OCI-LY1 (cell line): Measurements from ENCODE around the gene CYB561A3.

Experiments used
- H2AFZ ChIP-seq: fragments of 200-600 bp; sonication (generic), shearing (Covaris generic); 2 replicates; pipeline ENCODE4 v1.6.0; 2014; ENCODE audit warnings: antibody characterized with exemption, mild to moderate bottlenecking, low read length
- H3F3A ChIP-seq: fragments of 200-600 bp; sonication (generic), shearing (Covaris generic); 2 replicates; pipeline ENCODE4 v1.6.0; 2014; ENCODE audit warnings: mild to moderate bottlenecking, antibody characterized with exemption, low read length, moderate library complexity; ENCODE audit not compliant: insufficient read depth
- H3K27ac ChIP-seq: fragments of 200-600 bp; sonication (generic); 2 replicates; pipeline ENCODE4 v1.5.1; 2014; ENCODE audit warnings: low read length, mixed run types, mild to moderate bottlenecking, low read depth; ENCODE audit not compliant: poor library complexity, severe bottlenecking
- H3K27me3 ChIP-seq: fragments of 200-600 bp; sonication (generic); 2 replicates; pipeline ENCODE4 v1.6.0; 2014; ENCODE audit warnings: antibody characterized with exemption, mild to moderate bottlenecking, low read length, moderate library complexity; ENCODE audit not compliant: insufficient read depth
- H3K36me3 ChIP-seq: fragments of 200-600 bp; sonication (generic); 2 replicates; pipeline ENCODE4 v1.6.1; 2014; ENCODE audit warnings: mild to moderate bottlenecking, antibody characterized with exemption, low read length, moderate library complexity, mixed read lengths; ENCODE audit not compliant: insufficient read depth
- H3K4me1 ChIP-seq: fragments of 200-600 bp; sonication (generic); 2 replicates; pipeline ENCODE4 v1.5.1; 2014; ENCODE audit warnings: mild to moderate bottlenecking, low read length, moderate library complexity; ENCODE audit not compliant: insufficient read depth, severe bottlenecking
- H3K4me2 ChIP-seq: fragments of 200-600 bp; sonication (generic), shearing (Covaris generic); 2 replicates; pipeline ENCODE4 v1.6.1; 2014; ENCODE audit warnings: low read length
- H3K4me3 ChIP-seq: fragments of 200-600 bp; sonication (generic); 2 replicates; pipeline ENCODE4 v1.5.1; 2014; ENCODE audit warnings: low read length, low read depth, mild to moderate bottlenecking, mixed read lengths; ENCODE audit not compliant: poor library complexity, severe bottlenecking
- H3K79me2 ChIP-seq: fragments of 200-600 bp; shearing (Covaris generic); 2 replicates; pipeline ENCODE4 v1.6.1; 2016; ENCODE audit warnings: mixed run types, low read length, mixed read lengths; ENCODE audit not compliant: insufficient read depth
- H3K9ac ChIP-seq: fragments of 200-600 bp; sonication (generic), shearing (Covaris generic); 2 replicates; pipeline ENCODE4 v1.6.1; 2014; ENCODE audit warnings: mild to moderate bottlenecking, low read length, mixed read lengths
- H3K9me2 ChIP-seq: fragments of 200-600 bp; sonication (generic), shearing (Covaris generic); 2 replicates; pipeline ENCODE4 v1.6.1; 2014; ENCODE audit warnings: low read depth, mild to moderate bottlenecking, low read length, mixed read lengths
- H3K9me3 ChIP-seq: fragments of 200-600 bp; shearing (Covaris generic); 2 replicates; pipeline ENCODE4 v1.6.1; 2014; ENCODE audit warnings: low read length, mixed read lengths
- H4K20me1 ChIP-seq: fragments of 200-600 bp; sonication (generic), shearing (Covaris generic); 2 replicates; pipeline ENCODE4 v1.6.0; 2016; ENCODE audit warnings: mild to moderate bottlenecking, low read length; ENCODE audit not compliant: insufficient read depth
- CTCF ChIP-seq: fragments of 200-600 bp; sonication (generic), shearing (Covaris generic); IDR thresholded peaks from 2 replicates; pipeline ENCODE4 v1.5.1; 2017; ENCODE audit warnings: mild to moderate bottlenecking, antibody characterized with exemption, low read length, moderate library complexity, mixed read lengths
- EZH2 ChIP-seq: fragments of 200-600 bp; sonication (generic), shearing (Covaris generic); IDR thresholded peaks from 2 replicates; pipeline ENCODE4 v1.8.0; 2017; ENCODE audit warnings: borderline replicate concordance, mixed run types, mild to moderate bottlenecking, antibody characterized with exemption, low read length, moderate library complexity, mixed read lengths

CYB561A3 gene

GRCh38 chr11:61306221-61306620 is 55.5 kb downstream of the CYB561A3 start:
- Histone ChIP-seq H3K4me2 (no peak overlapping the region), H3K4me3 (no peak overlapping the region), H3K36me3 (peaks cover 100% of the 10 kb centered on the region), H3K9ac (no peak overlapping the region), H3K4me1 (no peaks in the 10 kb centered on the region), H3K27me3 (no peaks in the 10 kb centered on the region), H3K79me2 (no peaks in the 10 kb centered on the region), H3K9me2 (no peaks in the 10 kb centered on the region), H4K20me1 (no peaks in the 10 kb centered on the region), H3K9me3 (no peaks in the 10 kb centered on the region), H3F3A (no peaks in the 10 kb centered on the region), H3K27ac (no peak overlapping the region), H2AFZ (no peak overlapping the region)
- TF ChIP-seq CTCF (no peak), EZH2 (no peak)

DNA sequence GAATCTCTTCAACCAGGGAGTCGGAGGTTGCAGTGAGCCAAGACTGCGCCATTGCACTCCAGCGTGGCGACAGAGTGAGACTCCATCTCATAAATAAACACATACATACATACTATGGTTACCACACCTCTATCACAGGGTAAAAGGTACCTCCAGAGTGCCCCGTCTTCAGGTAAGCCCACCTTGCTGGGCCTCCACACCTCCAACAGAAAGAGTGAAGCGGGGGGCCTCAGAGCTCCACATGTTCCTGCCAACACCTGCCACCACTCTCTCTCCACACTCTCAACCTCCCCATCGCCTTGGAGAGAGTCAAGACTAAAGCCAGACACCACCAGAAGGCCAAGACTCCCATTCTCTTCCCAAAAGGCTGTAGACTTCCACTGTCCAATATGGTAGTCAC is 56.3 kb downstream of the CYB561A3 start:
- Histone ChIP-seq H3K4me3 (no peak overlapping the region), H3F3A (no peaks in the 10 kb centered on the region), H3K4me1 (no peaks in the 10 kb centered on the region), H4K20me1 (no peaks in the 10 kb centered on the region), H3K4me2 (no peak overlapping the region), H3K79me2 (no peaks in the 10 kb centered on the region), H2AFZ (no peak overlapping the region), H3K9me3 (no peaks in the 10 kb centered on the region), H3K9ac (no peak overlapping the region), H3K9me2 (no peaks in the 10 kb centered on the region), H3K27ac (no peak overlapping the region), H3K36me3 (peaks cover 100% of the 10 kb centered on the region), H3K27me3 (no peaks in the 10 kb centered on the region)
- TF ChIP-seq EZH2 (no peak), CTCF (no peak)

GRCh38 chr11:61303725-61304124 is 58.0 kb downstream of the CYB561A3 start:
- H3K79me2 ChIP-seq = no peaks in the 10 kb centered on the region
- H3K27ac ChIP-seq = no peak overlapping the region
- H3K4me2 ChIP-seq = no peak overlapping the region
- H3K36me3 ChIP-seq = peaks cover 100% of the 10 kb centered on the region
- H3K4me1 ChIP-seq = no peaks in the 10 kb centered on the region
- H3F3A ChIP-seq = no peaks in the 10 kb centered on the region
- H3K27me3 ChIP-seq = no peaks in the 10 kb centered on the region
- no peak overlapping the region for H2AFZ ChIP-seq
- H3K4me3 ChIP-seq = no peak overlapping the region
- no peak for TF ChIP-seq CTCF
- no peak for TF ChIP-seq EZH2
- no peaks in the 10 kb centered on the region for H3K9me3 ChIP-seq
- H3K9ac ChIP-seq = no peak overlapping the region
- no peaks in the 10 kb centered on the region for H4K20me1 ChIP-seq
- no peaks in the 10 kb centered on the region for H3K9me2 ChIP-seq
